CD4-positive, alpha-beta T cell treated with Interleukin-17A for 4 hours (primary cell): ENCODE results near the gene WDR59.

Experiments used
- DNase-seq: peaks from one replicate; pipeline ENCODE4 v3.0.0-alpha.2; 2020; ENCODE audit warnings: mixed read lengths

WDR59 gene

DNA sequence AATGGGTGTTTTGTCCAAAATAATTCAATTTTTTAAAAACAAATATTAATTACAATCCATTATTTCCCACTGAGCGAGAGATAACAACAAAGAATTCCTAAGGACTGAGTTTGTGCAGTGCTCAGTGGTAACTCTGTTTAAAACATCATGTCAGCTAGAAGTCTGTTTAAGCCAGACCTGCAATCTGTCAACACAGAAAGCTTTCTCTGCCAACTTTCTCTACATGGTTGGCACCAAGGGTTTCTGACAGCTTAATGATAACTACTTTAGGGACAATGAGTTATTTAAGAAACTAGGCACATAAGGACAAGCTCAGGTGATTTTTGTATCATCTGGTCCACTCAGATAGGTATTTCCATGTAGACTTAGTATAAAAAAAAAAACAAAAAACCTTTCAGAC, 81.8 kb downstream of the WDR59 start:
- no peak for DNase-seq

DNA sequence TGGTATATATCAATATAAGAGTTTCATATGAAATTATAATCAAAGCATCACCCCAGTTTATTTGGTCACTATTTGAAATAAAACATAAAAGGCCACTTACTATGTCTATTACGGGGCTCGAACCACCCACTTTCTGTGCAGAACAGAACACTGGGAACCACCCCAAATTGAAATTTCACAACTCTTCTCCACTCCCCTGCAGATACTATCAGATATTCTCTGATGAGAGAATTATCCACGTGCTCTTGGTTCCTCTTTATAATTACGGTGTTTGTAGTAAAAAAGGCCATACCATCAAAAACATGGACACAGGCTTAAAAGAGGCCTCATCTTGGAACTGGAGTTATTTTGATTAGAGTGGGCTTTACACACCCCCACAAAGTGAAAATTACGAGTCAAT, 82.8 kb downstream of the WDR59 start:
- no peak for DNase-seq

DNA sequence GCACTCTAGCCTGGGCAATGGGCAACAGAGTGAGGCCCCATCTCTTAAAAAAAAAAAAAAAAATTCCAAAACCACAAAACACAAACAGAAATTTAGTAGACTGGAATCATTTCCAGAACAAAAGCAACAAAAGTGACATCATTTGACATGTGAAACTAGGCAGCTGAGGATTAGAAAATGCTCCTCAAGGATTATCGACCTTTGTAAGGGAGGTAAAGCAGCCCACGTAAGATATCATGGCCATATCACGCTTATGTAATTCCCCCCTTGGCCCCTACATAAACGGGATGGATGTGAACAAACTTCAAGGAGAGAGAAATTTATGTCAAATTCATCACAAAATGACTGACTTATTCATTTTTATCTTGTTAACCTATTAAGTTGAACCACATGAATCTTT, 83.3 kb downstream of the WDR59 start:
- no peak for DNase-seq

- DNase-seq = no peak
Observed at GRCh38 chr16:74899816-74900215, 85.1 kb downstream of the WDR59 start.

- no peak for DNase-seq
Observed at GRCh38 chr16:74898659-74899058, 86.3 kb downstream of the WDR59 start.

- DNase-seq = no peak
Observed at GRCh38 chr16:74896389-74897370, 88.2 kb downstream of the WDR59 start.

GRCh38 chr16:74893541-74893940, 91.4 kb downstream of the WDR59 start:
- DNase-seq = no peak

DNA sequence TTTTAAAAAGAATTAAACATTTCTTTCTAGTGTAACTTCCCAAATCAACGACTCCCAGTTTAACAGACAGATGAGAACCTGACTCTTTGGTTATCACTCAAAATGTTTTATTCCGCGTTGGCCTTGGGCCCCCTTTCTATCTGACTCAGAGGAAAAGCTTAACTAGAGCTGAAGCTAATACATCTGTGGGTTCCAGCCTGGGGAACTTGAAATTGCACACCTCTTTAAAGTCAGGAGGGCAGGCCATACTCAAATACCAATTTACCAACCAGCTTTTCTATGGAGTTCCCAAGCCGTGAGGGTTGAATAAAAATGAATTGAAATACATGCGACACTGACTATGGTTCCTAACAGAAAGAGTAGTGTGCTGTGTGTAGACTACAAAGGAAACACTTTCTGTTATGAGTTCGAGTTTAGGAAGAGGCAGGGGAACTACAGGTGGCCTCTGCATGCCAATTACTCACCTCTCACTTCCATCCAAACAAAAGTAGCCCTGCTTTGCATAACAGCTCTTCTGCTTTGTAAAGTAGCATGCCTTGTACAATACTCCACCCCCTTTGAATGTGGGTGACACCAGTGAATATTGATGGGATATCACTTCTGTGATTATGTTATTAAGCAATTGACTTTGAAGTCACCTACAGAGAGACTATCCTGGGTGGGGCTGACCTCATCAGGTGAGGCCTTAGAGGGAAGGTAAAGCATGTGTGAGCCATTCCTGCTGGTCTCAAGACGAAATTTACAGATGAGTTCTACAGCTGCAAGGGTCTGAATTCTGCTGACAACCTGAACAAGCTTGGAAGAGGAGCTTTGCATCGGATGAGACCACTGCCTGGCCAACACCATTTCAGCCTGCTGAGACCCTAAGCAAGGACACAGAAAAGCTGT, 92.1 kb downstream of the WDR59 start:
- no peak for DNase-seq

GRCh38 chr16:74888888-74889287, 96.0 kb downstream of the WDR59 start:
- DNase-seq = peak; percentile 13

DNA sequence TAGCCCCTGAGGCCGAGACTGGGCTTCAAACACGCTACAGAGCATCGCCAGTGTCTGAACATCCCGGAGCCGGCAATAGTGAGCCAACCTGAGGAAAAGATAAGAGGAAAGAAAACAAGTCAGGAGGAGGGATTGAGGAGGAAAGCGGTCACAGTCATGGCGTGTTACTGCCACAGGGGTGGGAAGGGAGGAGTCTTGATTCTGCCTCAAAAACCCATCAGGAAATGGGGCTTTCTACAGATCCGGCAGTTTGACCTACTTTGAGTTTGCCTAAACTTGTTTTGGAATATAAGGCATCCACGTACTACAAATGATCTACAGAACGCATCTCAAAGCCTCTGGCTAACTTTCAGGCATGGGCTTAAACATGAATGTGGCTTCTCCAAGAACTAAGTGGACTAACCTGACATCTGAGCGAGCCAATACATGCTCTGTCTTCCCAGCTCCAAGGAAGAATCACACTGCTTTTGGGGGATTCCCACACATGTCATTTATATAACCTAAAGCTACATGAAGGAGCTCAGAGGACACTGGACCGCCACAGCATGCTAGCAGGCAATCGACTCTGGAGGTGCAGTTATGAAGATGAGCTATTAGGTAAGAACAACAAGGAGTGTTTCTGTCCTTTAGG, 96.6 kb downstream of the WDR59 start:
- peak; percentile 11 for DNase-seq

DNA sequence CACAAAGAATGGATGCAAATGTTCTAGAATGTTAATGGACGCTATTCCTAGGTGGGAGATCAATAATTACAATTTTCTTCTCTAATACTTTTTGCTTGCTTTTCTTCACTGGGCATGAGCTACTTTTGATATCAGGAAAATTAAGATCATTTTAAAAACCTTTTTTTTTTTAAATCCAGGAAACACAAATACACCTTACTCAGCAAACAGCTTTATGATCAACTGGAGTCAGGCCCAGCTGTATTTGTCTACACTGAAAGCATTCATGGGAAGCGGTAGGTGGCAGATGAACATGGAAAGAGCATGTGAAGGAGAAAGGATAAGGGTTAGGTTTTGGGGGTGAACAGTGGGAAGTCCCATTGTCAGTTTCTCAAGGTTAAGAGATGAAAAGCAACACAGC, 97.8 kb downstream of the WDR59 start:
- DNase-seq = no peak

DNA sequence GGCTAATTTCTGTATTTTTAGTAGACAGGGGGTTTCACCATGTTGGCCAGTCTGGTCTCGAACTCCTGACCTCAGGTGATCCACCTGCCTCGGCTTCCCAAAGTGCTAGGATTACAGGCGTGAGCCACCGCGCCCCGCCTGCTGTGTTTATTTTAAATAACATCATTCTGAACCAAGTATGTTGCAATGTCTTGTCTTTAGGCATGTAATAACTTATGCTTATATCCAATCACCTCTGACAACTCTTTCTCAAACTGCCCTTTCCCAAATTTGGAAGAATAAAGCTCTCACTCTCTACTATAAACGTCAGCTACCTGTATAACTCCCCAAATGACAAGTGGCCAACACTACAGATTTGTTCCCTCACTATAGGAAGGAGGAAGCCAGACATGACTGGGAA, 107.2 kb downstream of the WDR59 start:
- no peak for DNase-seq

DNA sequence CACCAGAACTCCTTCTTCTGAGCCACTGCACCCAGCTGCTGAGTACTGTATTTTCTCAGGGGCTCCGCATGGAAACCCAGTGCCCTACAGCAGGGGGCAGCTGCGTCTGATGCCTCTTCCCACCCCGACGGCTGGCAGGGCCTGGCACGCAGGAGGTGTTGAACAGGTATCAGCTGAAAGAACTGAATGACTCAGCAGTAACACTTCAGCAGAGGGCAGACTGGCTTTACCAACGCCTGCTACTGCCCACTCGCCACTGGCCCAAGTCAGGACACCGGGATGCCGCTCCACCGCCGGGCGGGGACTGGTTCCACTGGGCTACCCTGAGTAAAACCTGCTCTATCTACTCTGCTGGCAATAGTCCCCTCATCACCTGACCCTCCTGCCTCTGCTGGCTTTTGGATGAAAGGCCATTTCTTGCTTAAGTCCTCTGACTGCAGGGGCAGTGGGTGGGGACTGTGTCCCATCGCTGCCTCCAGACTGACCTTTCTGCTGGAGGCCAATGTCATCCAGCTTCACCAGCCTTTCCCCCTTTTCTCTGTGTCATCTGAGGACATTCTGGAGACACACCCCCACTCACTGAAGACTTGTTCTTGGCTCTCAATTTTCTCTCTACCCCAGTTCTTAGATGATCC, 109.9 kb downstream of the WDR59 start:
- no peak for DNase-seq

DNA sequence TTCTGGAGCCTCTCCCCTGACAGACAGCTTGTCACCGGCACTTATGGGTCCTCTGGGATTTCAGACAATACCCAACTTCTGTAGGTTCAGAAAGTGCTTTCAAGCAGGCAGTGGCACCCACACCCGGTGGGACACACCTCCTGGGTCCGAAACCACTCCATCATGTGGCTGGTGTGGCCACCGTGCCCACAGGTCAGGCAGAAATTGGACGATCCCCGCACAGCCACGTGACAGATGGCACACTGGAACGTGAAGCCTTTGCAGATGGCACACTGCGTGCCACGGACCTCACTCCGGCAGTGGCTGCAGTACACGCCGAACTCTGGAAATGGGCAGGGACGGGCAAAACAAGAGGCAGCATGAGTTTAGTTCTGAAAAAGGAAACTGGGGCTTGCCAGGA, 110.8 kb downstream of the WDR59 start:
- DNase-seq = no peak

DNA sequence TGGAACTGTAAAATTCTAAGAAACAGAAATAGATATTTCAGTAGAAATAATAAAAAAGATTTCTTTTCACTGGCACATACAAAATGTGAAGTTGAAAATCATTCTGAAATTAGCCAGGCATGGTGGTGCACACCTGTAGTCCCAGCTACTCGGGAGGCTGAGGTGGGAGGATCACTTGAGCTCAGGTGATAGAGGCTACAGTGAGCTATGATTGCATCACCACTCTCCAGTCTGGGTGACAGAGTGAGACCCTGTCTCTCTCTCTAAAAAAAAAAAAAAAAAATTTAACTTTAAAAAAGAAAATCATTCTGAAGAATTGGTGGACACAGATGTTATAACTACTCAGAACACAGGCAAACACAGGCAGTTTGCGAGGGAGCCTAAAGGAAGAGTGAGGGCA, 112.6 kb downstream of the WDR59 start:
- no peak for DNase-seq

- no peak for DNase-seq
Observed at GRCh38 chr16:74871608-74872007, 113.3 kb downstream of the WDR59 start.

GRCh38 chr16:74868501-74868900, 116.4 kb downstream of the WDR59 start:
- peak; percentile 30 for DNase-seq

GRCh38 chr16:74868035-74868434, 116.9 kb downstream of the WDR59 start:
- DNase-seq = no peak

GRCh38 chr16:74867281-74867849, 117.6 kb downstream of the WDR59 start:
- no peak for DNase-seq

GRCh38 chr16:74865922-74866598, 118.9 kb downstream of the WDR59 start:
- DNase-seq = no peak

- peak; percentile 10 for DNase-seq
Observed at GRCh38 chr16:74862743-74863244, 122.1 kb downstream of the WDR59 start.

- no peak for DNase-seq
Observed at GRCh38 chr16:74852500-74852875, 132.4 kb downstream of the WDR59 start.
